ENCODE measurements around the gene NCAPD2. TPM values are rescaled to one million over a fixed set of nuclear protein-coding genes. Genes with fewer than 3 reads are reported as not detected.

NCAPD2 gene
- total and polyA plus RNA-seq, 2 donors: 19.0 to 30.2 TPM

DNA sequence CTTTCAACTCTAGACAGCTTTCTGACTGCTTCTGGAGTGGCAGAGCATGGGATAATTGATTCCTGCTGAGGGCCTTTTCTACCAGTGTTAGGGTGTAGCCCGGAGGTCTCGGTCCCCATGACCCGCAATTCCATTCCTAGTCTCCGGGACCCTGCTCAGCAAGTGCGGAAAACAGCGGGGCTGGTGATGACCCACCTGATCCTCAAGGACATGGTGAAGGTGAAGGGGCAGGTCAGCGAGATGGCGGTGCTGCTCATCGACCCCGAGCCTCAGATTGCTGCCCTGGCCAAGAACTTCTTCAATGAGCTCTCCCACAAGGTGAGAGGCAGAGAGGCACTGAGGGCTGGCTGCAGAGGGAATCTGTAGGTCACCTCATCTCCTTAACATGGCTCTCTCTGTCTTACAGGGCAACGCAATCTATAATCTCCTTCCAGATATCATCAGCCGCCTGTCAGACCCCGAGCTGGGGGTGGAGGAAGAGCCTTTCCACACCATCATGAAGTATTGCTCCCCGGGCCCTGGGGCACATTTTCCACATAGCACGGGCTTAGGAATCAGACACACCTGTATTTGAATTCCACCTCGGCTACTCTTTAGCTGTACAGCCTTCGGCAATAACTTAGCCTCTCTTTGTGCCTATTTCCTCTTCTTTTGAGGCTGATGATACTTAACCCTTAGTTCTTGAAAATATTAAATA, 34.8 kb downstream of the NCAPD2 start:
- Histone ChIP-seq H3K4me1 (ENCODE audit: insufficient read depth) (no peaks in the 10 kb centered on the region), H3K27ac (ENCODE audit: low read depth) (no peak overlapping the region), H3K4me3 (ENCODE audit: low read depth, low read length) (no peak overlapping the region), H3K36me3 (ENCODE audit: insufficient read depth) (peaks cover 4% of the 10 kb centered on the region)
- DNase-seq (ENCODE audit: extremely low spot score): no peak
- WGBS: 87% methylated on average over 17 of the region's 17 CpGs

DNA sequence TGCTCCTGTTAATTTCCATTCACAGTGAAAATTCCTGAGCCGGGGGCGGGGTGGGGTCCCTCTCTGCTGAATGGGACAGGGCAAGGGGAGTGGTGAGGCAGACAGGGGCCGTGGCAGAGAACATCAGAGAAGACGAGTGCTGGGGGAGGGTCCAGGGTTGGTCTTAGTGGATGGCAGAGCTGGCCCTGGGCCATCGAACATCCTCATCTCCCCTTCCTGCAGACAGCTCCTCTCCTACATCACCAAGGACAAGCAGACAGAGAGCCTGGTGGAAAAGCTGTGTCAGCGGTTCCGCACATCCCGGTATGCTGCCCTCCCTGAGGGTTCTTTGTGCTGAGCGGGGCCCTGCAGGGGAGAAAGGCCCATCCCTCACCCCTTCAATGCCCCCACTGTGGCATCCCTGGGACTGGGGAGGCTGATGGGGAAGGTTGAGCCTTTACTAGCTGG, 35.4 kb downstream of the NCAPD2 start:
- no peak overlapping the region for H3K4me3 ChIP-seq (ENCODE audit: low read depth, low read length)
- H3K27ac ChIP-seq (ENCODE audit: low read depth): no peak overlapping the region
- no peak for DNase-seq (ENCODE audit: extremely low spot score)
- WGBS: 81% methylated on average over 9 of the region's 9 CpGs
- H3K36me3 ChIP-seq (ENCODE audit: insufficient read depth): peaks cover 4% of the 10 kb centered on the region
- H3K4me1 ChIP-seq (ENCODE audit: insufficient read depth): no peaks in the 10 kb centered on the region

DNA sequence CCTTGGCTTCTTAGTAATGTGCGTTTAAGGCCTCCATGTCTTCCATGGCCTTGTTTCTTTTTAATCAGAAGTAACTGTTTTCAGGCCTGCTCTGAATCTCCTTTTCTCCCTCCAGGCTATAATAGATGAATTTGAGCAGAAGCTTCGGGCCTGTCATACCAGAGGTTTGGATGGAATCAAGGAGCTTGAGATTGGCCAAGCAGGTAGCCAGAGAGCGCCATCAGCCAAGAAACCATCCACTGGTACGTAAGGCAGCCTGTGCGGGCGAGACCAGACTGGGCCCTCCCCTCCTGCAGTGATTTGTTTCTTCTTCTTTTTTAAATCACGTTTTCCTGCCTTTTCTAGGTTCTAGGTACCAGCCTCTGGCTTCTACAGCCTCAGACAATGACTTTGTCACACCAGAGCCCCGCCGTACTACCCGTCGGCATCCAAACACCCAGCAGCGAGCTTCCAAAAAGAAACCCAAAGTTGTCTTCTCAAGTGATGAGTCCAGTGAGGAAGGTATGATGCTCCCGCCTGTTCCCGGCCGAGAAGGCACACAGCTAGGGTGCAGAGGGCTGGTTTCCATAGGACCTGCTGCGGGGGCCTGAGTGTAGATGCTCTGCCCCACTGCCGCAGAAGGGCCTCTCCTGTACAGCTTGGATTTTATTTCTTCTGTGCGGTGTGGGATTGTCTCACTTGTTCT, 36.8 kb downstream of the NCAPD2 start:
- no peak for DNase-seq (ENCODE audit: extremely low spot score)
- H3K4me1 ChIP-seq (ENCODE audit: insufficient read depth): no peaks in the 10 kb centered on the region
- no peak overlapping the region for H3K4me3 ChIP-seq (ENCODE audit: low read depth, low read length)
- H3K27ac ChIP-seq (ENCODE audit: low read depth): no peak overlapping the region
- peaks cover 4% of the 10 kb centered on the region for H3K36me3 ChIP-seq (ENCODE audit: insufficient read depth)
- WGBS: 95% methylated on average over 18 of the region's 18 CpGs

- DNase-seq (ENCODE audit: extremely low spot score): no peak
- no peak overlapping the region for H3K27ac ChIP-seq (ENCODE audit: low read depth)
- no peak overlapping the region for H3K4me3 ChIP-seq (ENCODE audit: low read depth, low read length)
- 15% methylated on average over 20 of the region's 20 CpGs for WGBS
- H3K36me3 ChIP-seq (ENCODE audit: insufficient read depth): peaks cover 2% of the 10 kb centered on the region
- H3K4me1 ChIP-seq (ENCODE audit: insufficient read depth): no peaks in the 10 kb centered on the region
Observed at GRCh38 chr12:6532051-6532926, 38.4 kb downstream of the NCAPD2 start.

- no peak for DNase-seq (ENCODE audit: extremely low spot score)
- 2% methylated on average over 14 of the region's 14 CpGs for whole genome bisulfite sequencing
- peak overlapping the region; percentile 86 for H3K27ac ChIP-seq (ENCODE audit: low read depth)
- H3K36me3 ChIP-seq (ENCODE audit: insufficient read depth): peaks cover 2% of the 10 kb centered on the region
- no peaks in the 10 kb centered on the region for H3K4me1 ChIP-seq (ENCODE audit: insufficient read depth)
- H3K4me3 ChIP-seq (ENCODE audit: low read depth, low read length): peak overlapping the region; percentile 83
Observed at GRCh38 chr12:6532927-6533652, 39.2 kb downstream of the NCAPD2 start.

DNA sequence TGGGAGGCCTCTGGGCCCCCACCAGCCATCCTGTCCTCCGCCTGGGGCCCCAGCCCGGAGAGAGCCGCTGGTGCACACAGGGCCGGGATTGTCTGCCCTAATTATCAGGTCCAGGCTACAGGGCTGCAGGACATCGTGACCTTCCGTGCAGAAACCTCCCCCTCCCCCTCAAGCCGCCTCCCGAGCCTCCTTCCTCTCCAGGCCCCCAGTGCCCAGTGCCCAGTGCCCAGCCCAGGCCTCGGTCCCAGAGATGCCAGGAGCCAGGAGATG, 39.7 kb downstream of the NCAPD2 start:
- no peaks in the 10 kb centered on the region for H3K4me1 ChIP-seq (ENCODE audit: insufficient read depth)

DNA sequence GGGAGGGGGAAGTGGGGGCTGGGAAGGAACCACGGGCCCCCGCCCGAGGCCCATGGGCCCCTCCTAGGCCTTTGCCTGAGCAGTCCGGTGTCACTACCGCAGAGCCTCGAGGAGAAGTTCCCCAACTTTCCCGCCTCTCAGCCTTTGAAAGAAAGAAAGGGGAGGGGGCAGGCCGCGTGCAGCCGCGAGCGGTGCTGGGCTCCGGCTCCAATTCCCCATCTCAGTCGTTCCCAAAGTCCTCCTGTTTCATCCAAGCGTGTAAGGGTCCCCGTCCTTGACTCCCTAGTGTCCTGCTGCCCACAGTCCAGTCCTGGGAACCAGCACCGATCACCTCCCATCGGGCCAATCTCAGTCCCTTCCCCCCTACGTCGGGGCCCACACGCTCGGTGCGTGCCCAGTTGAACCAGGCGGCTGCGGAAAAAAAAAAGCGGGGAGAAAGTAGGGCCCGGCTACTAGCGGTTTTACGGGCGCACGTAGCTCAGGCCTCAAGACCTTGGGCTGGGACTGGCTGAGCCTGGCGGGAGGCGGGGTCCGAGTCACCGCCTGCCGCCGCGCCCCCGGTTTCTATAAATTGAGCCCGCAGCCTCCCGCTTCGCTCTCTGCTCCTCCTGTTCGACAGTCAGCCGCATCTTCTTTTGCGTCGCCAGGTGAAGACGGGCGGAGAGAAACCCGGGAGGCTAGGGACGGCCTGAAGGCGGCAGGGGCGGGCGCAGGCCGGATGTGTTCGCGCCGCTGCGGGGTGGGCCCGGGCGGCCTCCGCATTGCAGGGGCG, 40.2 kb downstream of the NCAPD2 start, which contains the start of gene GAPDH:
Gene GAPDH, plus strand, starts transcription at position 595 of the 772 bp plus-strand sequence. CDS start 316 bp downstream, outside the sequence.
- no peaks in the 10 kb centered on the region for H3K4me1 ChIP-seq (ENCODE audit: insufficient read depth)
- H3K36me3 ChIP-seq (ENCODE audit: insufficient read depth): no peaks in the 10 kb centered on the region
- H3K27ac ChIP-seq (ENCODE audit: low read depth): peak within 1 kb of the TSS; percentile 93
- peak; percentile 96 for DNase-seq (ENCODE audit: extremely low spot score)
- peak within 1 kb of the TSS; percentile 83 for H3K4me3 ChIP-seq (ENCODE audit: low read depth, low read length)
- under 1% methylated on average over 62 of the region's 62 CpGs for WGBS

More for the DNA sequence above, 39.7 kb downstream of the NCAPD2 start:
- no peak for DNase-seq (ENCODE audit: extremely low spot score)
- H3K27ac ChIP-seq (ENCODE audit: low read depth): peak overlapping the region; percentile 86
- peaks cover 2% of the 10 kb centered on the region for H3K36me3 ChIP-seq (ENCODE audit: insufficient read depth)
- peak overlapping the region; percentile 83 for H3K4me3 ChIP-seq (ENCODE audit: low read depth, low read length)
- 0% methylated on average over 9 of the region's 9 CpGs for WGBS

GRCh38 chr12:6534695-6534944, 40.7 kb downstream of the NCAPD2 start:
- Histone ChIP-seq H3K27ac (ENCODE audit: low read depth) (peak overlapping the region; percentile 93), H3K4me1 (ENCODE audit: insufficient read depth) (no peaks in the 10 kb centered on the region), H3K4me3 (ENCODE audit: low read depth, low read length) (peak overlapping the region; percentile 83), H3K36me3 (ENCODE audit: insufficient read depth) (no peaks in the 10 kb centered on the region)
- no peak for DNase-seq (ENCODE audit: extremely low spot score)
- 0% methylated on average over 23 of the region's 25 CpGs for WGBS

GRCh38 chr12:6534945-6535696, 41.2 kb downstream of the NCAPD2 start:
- H3K36me3 ChIP-seq (ENCODE audit: insufficient read depth): no peaks in the 10 kb centered on the region
- H3K27ac ChIP-seq (ENCODE audit: low read depth): peak overlapping the region; percentile 93
- H3K4me1 ChIP-seq (ENCODE audit: insufficient read depth): no peaks in the 10 kb centered on the region
- DNase-seq (ENCODE audit: extremely low spot score): no peak
- WGBS: under 1% methylated on average over 52 of the region's 52 CpGs
- H3K4me3 ChIP-seq (ENCODE audit: low read depth, low read length): peak overlapping the region; percentile 83

GRCh38 chr12:6535697-6535946, 41.7 kb downstream of the NCAPD2 start:
- Histone ChIP-seq H3K27ac (ENCODE audit: low read depth) (peak overlapping the region; percentile 74), H3K4me3 (ENCODE audit: low read depth, low read length) (peak overlapping the region; percentile 83), H3K4me1 (ENCODE audit: insufficient read depth) (no peaks in the 10 kb centered on the region), H3K36me3 (ENCODE audit: insufficient read depth) (no peaks in the 10 kb centered on the region)
- DNase-seq (ENCODE audit: extremely low spot score): no peak
- 4% methylated on average over 6 of the region's 6 CpGs for WGBS

GRCh38 chr12:6535960-6536847, 42.3 kb downstream of the NCAPD2 start:
- Histone ChIP-seq H3K36me3 (ENCODE audit: insufficient read depth) (no peaks in the 10 kb centered on the region), H3K27ac (ENCODE audit: low read depth) (peak overlapping the region; percentile 13), H3K4me1 (ENCODE audit: insufficient read depth) (no peaks in the 10 kb centered on the region), H3K4me3 (ENCODE audit: low read depth, low read length) (peak overlapping the region; percentile 83)
- no peak for DNase-seq (ENCODE audit: extremely low spot score)
- WGBS: 47% methylated on average over 10 of the region's 10 CpGs

All from urinary bladder (tissue), 4 donors.